CD4-positive, CD25-positive, alpha-beta regulatory T cell (primary cell): ENCODE results near the gene UBA1. TPM values are rescaled to one million over a fixed set of nuclear protein-coding genes. Genes with fewer than 3 reads are reported as not detected.

Experiments used
- ATAC-seq, 2 donors: fragments of 150-1000 bp; cut with Tn5 transposase; one replicate each; pipeline ENCODE4 v1.10.0; 2021; ENCODE audit warnings: low read depth in 2 of 2, moderate number of reproducible peaks in 2 of 2, moderate library complexity in 1 of 2
- DNase-seq, 3 donors: peaks; one replicate each; pipeline versions ENCODE4 v3.0.0 to v3.0.0-alpha.2; 2012 to 2022; ENCODE audit warnings: mixed read lengths in 1 of 3
- H3K27ac ChIP-seq: one replicate; pipeline ENCODE4 v1.7.0; 2013; ENCODE audit warnings: mild to moderate bottlenecking, low read length; ENCODE audit not compliant: insufficient read depth, poor library complexity, severe bottlenecking
- H3K27me3 ChIP-seq: one replicate; pipeline ENCODE4 v1.7.0; 2013; ENCODE audit warnings: low read length; ENCODE audit not compliant: control insufficient read depth, insufficient read depth
- H3K36me3 ChIP-seq: one replicate; pipeline ENCODE4 v1.7.0; 2013; ENCODE audit warnings: mild to moderate bottlenecking, low read length, moderate library complexity; ENCODE audit not compliant: control insufficient read depth, insufficient read depth
- H3K4me1 ChIP-seq: 2 replicates; pipeline ENCODE4 v1.7.0; 2013; ENCODE audit warnings: mild to moderate bottlenecking, low read length; ENCODE audit not compliant: insufficient read depth, control insufficient read depth, poor library complexity, severe bottlenecking
- H3K4me3 ChIP-seq: one replicate; pipeline ENCODE4 v1.7.0; 2013; ENCODE audit warnings: low read depth, mild to moderate bottlenecking, low read length, moderate library complexity
- H3K9me3 ChIP-seq, 2 experiments: 1 replicate in 1 of 2; 2 replicates in 1 of 2; pipeline ENCODE4 v1.7.0; 2013; ENCODE audit warnings: low read length in 2 of 2, mild to moderate bottlenecking in 1 of 2, moderate library complexity in 1 of 2; ENCODE audit not compliant: control insufficient read depth in 2 of 2
- H3K27ac Mint-ChIP-seq, 3 donors: one replicate each; pipeline ENCODE4 v1.8.0; 2020 to 2022; ENCODE audit warnings: mild to moderate bottlenecking in 3 of 3, mixed read lengths in 3 of 3, moderate library complexity in 2 of 3
- H3K27me3 Mint-ChIP-seq: one replicate; pipeline ENCODE4 v1.8.0; 2022; ENCODE audit warnings: mild to moderate bottlenecking, mixed read lengths
- H3K36me3 Mint-ChIP-seq: one replicate; pipeline ENCODE4 v1.8.0; 2020; ENCODE audit warnings: mixed read lengths
- H3K4me1 Mint-ChIP-seq, 4 donors: one replicate each; pipeline ENCODE4 v1.8.0; 2020 to 2022; ENCODE audit warnings: mixed read lengths in 4 of 4, mild to moderate bottlenecking in 1 of 4
- H3K4me3 Mint-ChIP-seq, 4 donors: one replicate each; pipeline ENCODE4 v1.8.0; 2020 to 2022; ENCODE audit warnings: mild to moderate bottlenecking in 4 of 4, mixed read lengths in 4 of 4, moderate library complexity in 3 of 4
- H3K9me3 Mint-ChIP-seq, 7 donors: one replicate each; pipeline ENCODE4 v1.8.0; 2020 to 2022; ENCODE audit warnings: mixed read lengths in 7 of 7, mild to moderate bottlenecking in 3 of 7, moderate library complexity in 2 of 7
- polyA plus RNA-seq, 4 donors: library from polyadenylated mRNA; unstranded; fragments of 300-500 nt; fragmentation: Illumina TruSeq; gene quantifications; one replicate each; pipeline ENCODE4 v1.2.3, GENCODE V29; 2021
- total RNA-seq: library from RNA; stranded (reverse); gene quantifications from one replicate; pipeline ENCODE4 v1.2.3, GENCODE V29; 2022

UBA1 gene
- total and polyA plus RNA-seq, 5 donors from 2014 or later, result 163 to 210 (median 173) TPM

DNA sequence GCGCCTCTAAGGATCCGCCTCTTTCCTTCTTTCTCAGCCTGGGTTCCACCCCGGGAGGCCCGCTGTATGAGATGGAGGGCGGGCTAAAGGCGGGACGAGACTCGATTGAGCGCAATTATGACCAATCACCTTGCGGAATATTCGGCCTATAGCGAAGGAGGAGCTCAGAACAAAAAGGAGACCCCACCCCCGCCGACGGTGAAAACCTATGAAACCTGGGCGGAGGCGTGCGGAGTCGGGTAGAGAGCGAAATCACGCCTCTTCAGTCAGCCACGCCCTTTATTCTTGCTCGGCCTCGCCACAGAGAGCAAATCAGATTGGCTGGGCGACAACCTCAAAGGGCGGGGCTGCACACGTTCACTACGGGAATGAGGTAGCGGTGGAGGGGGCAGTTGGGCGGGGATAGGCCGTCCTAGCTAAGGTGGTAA, 24.2 kb downstream of the UBA1 start:
- ATAC-seq (peak; percentile 82 to 84), DNase-seq (peak; percentile 91 to 100 (median 99))
- peaks cover 12 to 56% (median 26%) of the 10 kb centered on the region in 4 donors for H3K4me1 Mint-ChIP-seq
- H3K27ac Mint-ChIP-seq, result peak overlapping the region; percentile 97 to 99 (median 99)
- peaks cover 28% of the 10 kb centered on the region for H3K36me3 ChIP-seq
- peak overlapping the region; percentile 97 for H3K27ac ChIP-seq
- H3K27me3 Mint-ChIP-seq, result no peaks in the 10 kb centered on the region
- H3K27me3 ChIP-seq, result no peaks in the 10 kb centered on the region
- H3K4me1 ChIP-seq, result peaks cover 26% of the 10 kb centered on the region
- H3K4me3 Mint-ChIP-seq, result peak overlapping the region; percentile 90 to 98 (median 96)
- H3K9me3 ChIP-seq, result no peaks in the 10 kb centered on the region
- peak overlapping the region; percentile 90 for H3K4me3 ChIP-seq
- no peaks in the 10 kb centered on the region for H3K9me3 Mint-ChIP-seq
- H3K36me3 Mint-ChIP-seq, result peaks cover 30% of the 10 kb centered on the region

DNA sequence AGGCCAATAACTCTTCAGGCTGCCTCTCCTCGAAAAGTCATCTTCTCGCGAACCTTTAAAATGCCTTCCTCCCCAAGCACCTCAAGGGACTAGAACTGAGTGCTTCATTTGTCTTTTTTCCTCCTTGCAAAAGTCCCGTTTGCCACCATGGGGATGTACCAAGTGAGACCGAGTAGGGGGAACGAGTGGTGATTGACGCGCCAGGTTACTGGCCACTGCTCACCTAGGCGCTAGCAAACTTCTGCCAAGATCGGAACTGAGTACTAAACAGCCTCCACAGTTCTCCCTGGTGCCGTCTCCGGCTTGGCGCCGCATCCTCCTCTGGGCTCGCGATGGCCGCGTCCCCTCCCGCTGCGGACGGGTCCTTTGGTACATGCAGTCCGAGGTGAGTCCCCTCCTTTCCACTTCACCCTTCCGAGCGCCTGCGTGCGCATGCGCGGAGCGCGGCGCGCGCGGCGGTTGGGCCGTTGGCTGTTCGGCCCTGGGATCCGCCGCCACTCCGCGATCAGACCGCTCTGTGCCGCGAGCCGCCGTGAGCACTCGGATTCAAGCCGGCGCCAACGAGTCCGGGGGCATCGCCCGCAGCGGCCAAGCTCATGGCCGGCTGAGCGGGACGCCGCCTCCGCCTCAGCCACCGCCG, 24.8 kb downstream of the UBA1 start, which contains the start of gene CDK16:
Gene CDK16, plus strand, starts transcription at position 402 of the 640 bp plus-strand sequence. CDS start 4,877 bp downstream, outside the sequence.
- H3K27me3 ChIP-seq, result no peaks in the 10 kb centered on the region
- Mint-ChIP-seq H3K4me1 (peaks cover 12 to 56% (median 26%) of the 10 kb centered on the region in 4 donors), H3K9me3 (no peaks in the 10 kb centered on the region), H3K4me3 (peak within 1 kb of the TSS; percentile 90 to 98 (median 96)), H3K36me3 (peaks cover 28% of the 10 kb centered on the region), H3K27ac (peak within 1 kb of the TSS; percentile 97 to 99 (median 99)), H3K27me3 (no peaks in the 10 kb centered on the region)
- peak; percentile 29 to 32 for ATAC-seq
- H3K9me3 ChIP-seq, result no peaks in the 10 kb centered on the region
- peak; percentile 60 to 91 (median 90) for DNase-seq
- H3K4me1 ChIP-seq, result peaks cover 26% of the 10 kb centered on the region
- peak within 1 kb of the TSS; percentile 97 for H3K27ac ChIP-seq
- H3K36me3 ChIP-seq, result peaks cover 23% of the 10 kb centered on the region
- H3K4me3 ChIP-seq, result peak within 1 kb of the TSS; percentile 90

DNA sequence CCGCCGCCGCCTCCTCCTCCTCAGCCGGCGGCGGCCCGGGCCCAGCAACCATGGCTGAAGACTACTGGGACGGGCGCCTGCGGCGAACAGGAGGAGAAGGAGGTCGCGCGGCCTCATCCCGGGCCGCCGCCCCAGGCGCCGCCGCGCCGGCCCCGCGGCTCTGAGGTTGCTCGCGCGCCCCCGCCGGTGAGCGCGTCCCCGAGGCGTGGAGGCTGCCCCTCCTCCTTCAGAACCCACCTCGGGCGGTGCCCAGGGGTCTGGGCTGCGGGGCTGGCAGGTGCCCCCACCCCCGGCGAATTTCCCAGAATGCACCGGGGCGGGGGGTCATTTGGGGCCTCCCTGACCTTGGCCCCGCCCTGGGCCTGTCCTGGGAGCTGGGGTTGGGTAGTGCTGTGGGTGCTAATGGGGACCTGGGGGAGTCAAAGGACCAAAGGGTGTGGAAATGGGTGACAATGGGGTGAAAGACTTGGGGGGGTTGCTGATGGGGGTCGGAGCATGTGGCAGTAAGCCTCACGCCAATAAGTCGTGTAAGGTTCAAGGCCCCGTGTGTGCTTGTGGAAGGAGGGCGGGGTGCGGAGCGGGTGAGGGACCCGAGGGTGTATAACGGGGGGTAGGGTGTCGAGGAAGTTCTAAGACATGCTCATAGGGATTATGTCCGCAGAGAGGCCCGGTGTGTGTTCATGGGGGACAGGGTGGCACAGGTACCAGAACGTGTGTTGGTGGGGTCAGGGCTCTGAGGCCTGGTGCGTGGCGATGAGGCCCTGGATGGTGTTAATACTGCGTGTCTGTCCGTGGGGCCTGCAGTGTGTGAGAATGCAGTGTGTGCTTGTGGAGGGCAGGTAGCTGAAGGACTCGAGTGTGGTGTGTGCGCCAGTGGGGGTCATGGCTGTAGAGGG, 25.5 kb downstream of the UBA1 start:
- H3K27me3 Mint-ChIP-seq, result no peaks in the 10 kb centered on the region
- peak overlapping the region; percentile 79 for H3K4me3 ChIP-seq
- peak overlapping the region; percentile 84 to 98 (median 91) for H3K4me3 Mint-ChIP-seq
- ATAC-seq (no peak), DNase-seq (peak in 2 of 3 donors; percentile 40 to 55)
- peaks cover 30% of the 10 kb centered on the region for H3K36me3 Mint-ChIP-seq
- peak overlapping the region; percentile 93 to 99 (median 97) for H3K27ac Mint-ChIP-seq
- H3K27ac ChIP-seq, result peak overlapping the region; percentile 97
- H3K27me3 ChIP-seq, result no peaks in the 10 kb centered on the region
- peaks cover 23% of the 10 kb centered on the region for H3K36me3 ChIP-seq
- H3K9me3 Mint-ChIP-seq, result no peaks in the 10 kb centered on the region
- peaks cover 26% of the 10 kb centered on the region for H3K4me1 ChIP-seq
- peaks cover 12 to 56% (median 26%) of the 10 kb centered on the region in 4 donors for H3K4me1 Mint-ChIP-seq
- H3K9me3 ChIP-seq, result no peaks in the 10 kb centered on the region

DNA sequence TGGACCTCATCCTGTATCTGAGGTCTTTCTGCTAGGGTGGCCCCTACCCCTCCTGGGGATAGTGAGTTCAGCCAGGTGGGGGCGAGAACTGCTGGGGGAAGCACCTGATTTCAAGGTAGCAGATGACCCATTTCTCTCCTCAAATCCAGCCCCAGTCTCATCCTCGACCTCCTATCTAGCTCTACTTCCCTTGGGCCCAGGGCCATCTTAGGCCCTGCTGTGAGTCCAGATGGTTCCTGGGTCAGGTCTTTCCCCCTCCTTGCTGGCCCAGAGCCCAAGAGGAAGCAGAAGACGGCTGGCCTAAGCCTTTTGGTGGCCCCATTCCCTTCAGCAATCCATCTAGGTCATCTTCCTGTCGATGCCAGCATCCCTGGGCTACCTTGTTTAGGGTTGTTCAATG, 28.1 kb downstream of the UBA1 start:
- no peaks in the 10 kb centered on the region for H3K9me3 Mint-ChIP-seq
- ATAC-seq (no peak), DNase-seq (no peak)
- peaks cover 10 to 46% (median 20%) of the 10 kb centered on the region in 4 donors for H3K4me1 Mint-ChIP-seq
- Histone ChIP-seq H3K27me3 (no peaks in the 10 kb centered on the region), H3K27ac (no peak overlapping the region), H3K4me3 (no peak overlapping the region), H3K9me3 (no peaks in the 10 kb centered on the region), H3K4me1 (peaks cover 26% of the 10 kb centered on the region), H3K36me3 (peaks cover 29% of the 10 kb centered on the region)
- H3K27ac Mint-ChIP-seq, result peak overlapping the region in 1 of 3 donors; percentile 61
- H3K4me3 Mint-ChIP-seq, result peak overlapping the region in 3 of 4 donors; percentile 19 to 33 (median 30)
- no peaks in the 10 kb centered on the region for H3K27me3 Mint-ChIP-seq
- H3K36me3 Mint-ChIP-seq, result peaks cover 33% of the 10 kb centered on the region

DNA sequence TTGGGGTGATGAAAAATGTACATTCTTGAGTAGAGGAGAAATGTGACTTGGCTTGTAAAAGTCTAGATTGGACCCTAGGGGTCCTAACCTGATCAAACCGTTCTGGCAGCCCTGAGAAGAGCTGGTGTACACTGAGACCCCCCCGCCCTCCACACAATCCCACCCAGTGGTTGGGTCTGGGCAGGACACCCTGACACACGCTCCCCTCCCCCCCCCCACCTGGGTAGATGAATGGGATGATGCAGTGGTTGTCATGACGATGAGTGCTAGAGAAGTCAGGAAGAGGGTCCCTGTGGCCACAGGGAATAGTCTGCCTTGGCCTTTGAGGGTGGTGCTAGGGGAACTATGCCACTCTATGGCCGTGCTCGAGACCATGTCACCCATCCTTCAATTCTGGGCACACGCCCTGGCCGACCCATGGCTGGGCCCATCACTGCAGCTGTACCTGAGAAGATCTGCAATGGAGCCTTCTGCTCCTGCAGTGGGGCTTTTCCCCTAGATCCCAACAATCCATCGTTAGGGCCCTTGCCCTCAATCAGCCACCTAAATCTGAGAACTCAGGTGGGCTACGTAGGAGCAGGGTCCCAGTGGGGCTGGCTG, 29.2 kb downstream of the UBA1 start:
- Mint-ChIP-seq H3K9me3 (no peaks in the 10 kb centered on the region), H3K27ac (no peak overlapping the region), H3K36me3 (peaks cover 38% of the 10 kb centered on the region), H3K4me3 (no peak overlapping the region), H3K4me1 (peaks cover 10 to 37% (median 15%) of the 10 kb centered on the region in 4 donors), H3K27me3 (no peaks in the 10 kb centered on the region)
- DNase-seq (no peak), ATAC-seq (no peak)
- Histone ChIP-seq H3K36me3 (peaks cover 32% of the 10 kb centered on the region), H3K9me3 (no peaks in the 10 kb centered on the region), H3K27ac (no peak overlapping the region), H3K27me3 (no peaks in the 10 kb centered on the region), H3K4me3 (no peak overlapping the region), H3K4me1 (peaks cover 21% of the 10 kb centered on the region)

DNA sequence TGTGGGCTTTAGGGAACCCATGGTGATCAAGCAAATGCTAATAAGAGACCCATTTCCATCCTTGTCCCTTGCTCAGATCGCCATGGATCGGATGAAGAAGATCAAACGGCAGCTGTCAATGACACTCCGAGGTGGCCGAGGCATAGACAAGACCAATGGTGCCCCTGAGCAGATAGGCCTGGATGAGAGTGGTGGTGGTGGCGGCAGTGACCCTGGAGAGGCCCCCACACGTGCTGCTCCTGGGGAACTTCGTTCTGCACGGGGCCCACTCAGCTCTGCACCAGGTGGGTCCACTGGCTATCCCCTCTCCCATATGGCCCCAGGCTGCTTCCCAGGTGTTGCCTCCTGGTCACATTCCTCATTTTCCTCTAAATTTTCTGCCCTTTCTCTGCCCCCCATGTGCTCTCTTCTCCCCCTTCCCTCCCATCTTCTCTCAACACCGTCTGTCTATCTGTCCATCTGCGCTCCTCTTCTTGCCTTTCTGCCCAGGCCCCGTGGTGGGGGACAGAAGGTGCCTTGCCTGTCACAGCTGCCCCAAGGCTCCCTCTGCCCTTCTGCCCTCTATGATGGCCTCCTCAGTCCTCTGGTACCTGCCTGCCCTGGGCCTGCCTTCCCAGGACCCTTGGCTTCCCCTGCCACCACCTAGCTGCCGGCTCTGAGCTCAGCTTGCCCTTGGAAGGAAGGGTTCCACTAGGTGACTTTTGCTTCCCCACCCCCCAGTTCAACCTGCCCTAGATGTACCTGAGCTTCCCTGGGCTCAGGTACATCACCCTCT, 30.0 kb downstream of the UBA1 start:
- Mint-ChIP-seq H3K4me1 (peaks cover 10 to 34% (median 15%) of the 10 kb centered on the region in 4 donors), H3K36me3 (peaks cover 46% of the 10 kb centered on the region), H3K27ac (no peak overlapping the region), H3K9me3 (no peaks in the 10 kb centered on the region), H3K27me3 (no peaks in the 10 kb centered on the region), H3K4me3 (no peak overlapping the region)
- Histone ChIP-seq H3K9me3 (no peaks in the 10 kb centered on the region), H3K4me1 (peaks cover 21% of the 10 kb centered on the region), H3K27ac (no peak overlapping the region), H3K36me3 (peaks cover 32% of the 10 kb centered on the region), H3K4me3 (no peak overlapping the region), H3K27me3 (no peaks in the 10 kb centered on the region)
- ATAC-seq (no peak), DNase-seq (no peak)
